GM18867 (cell line): ENCODE data around the gene PPFIA2.

Experiments used
- ATAC-seq: cut with Tn5 transposase; IDR thresholded peaks from one replicate; pipeline ENCODE4 v1.9.1; 2021; ENCODE audit warnings: mild to moderate bottlenecking, moderate library complexity; ENCODE audit not compliant: unreplicated experiment

The PPFIA2 gene

GRCh38 chr12:81294325-81295190, 464.6 kb downstream of the PPFIA2 start:
- peak; percentile 64 for ATAC-seq

GRCh38 chr12:81288651-81289050, 470.5 kb downstream of the PPFIA2 start:
- ATAC-seq = no peak

GRCh38 chr12:81284137-81284536, 475.0 kb downstream of the PPFIA2 start:
- ATAC-seq = no peak

- no peak for ATAC-seq
These were observed 484.3 kb downstream of the PPFIA2 start for GRCh38 chr12:81274637-81275529.

GRCh38 chr12:81270385-81270784, 488.8 kb downstream of the PPFIA2 start:
- no peak for ATAC-seq

GRCh38 chr12:81263072-81263471, 496.1 kb downstream of the PPFIA2 start:
- no peak for ATAC-seq

GRCh38 chr12:81261508-81262207, 497.5 kb downstream of the PPFIA2 start:
- peak; percentile 40 for ATAC-seq

- ATAC-seq = no peak
These were observed 499.8 kb downstream of the PPFIA2 start for GRCh38 chr12:81259360-81259759.

GRCh38 chr12:81257947-81258551, 501.1 kb downstream of the PPFIA2 start:
- peak; percentile 56 for ATAC-seq

- ATAC-seq = no peak
These were observed 503.2 kb downstream of the PPFIA2 start for GRCh38 chr12:81255947-81256346.

GRCh38 chr12:81255456-81255855, 503.7 kb downstream of the PPFIA2 start:
- no peak for ATAC-seq

- no peak for ATAC-seq
These were observed 505.8 kb downstream of the PPFIA2 start for GRCh38 chr12:81253360-81253759.

- ATAC-seq = no peak
These were observed 506.9 kb downstream of the PPFIA2 start for GRCh38 chr12:81252228-81252627.

GRCh38 chr12:81249976-81250375, 509.2 kb downstream of the PPFIA2 start:
- no peak for ATAC-seq

- no peak for ATAC-seq
These were observed 513.1 kb downstream of the PPFIA2 start for GRCh38 chr12:81245907-81246570.

GRCh38 chr12:81245458-81245857, 513.7 kb downstream of the PPFIA2 start:
- ATAC-seq = no peak

GRCh38 chr12:81231574-81232368, 527.4 kb downstream of the PPFIA2 start:
- no peak for ATAC-seq

GRCh38 chr12:81229759-81230158, 529.4 kb downstream of the PPFIA2 start:
- ATAC-seq = no peak

GRCh38 chr12:81224626-81225025, 534.5 kb downstream of the PPFIA2 start:
- no peak for ATAC-seq
